GM12873 (cell line): ENCODE measurements around the gene DISP3.

Source experiments
- TF ChIP-seq, protein P1 (sequence below): IDR thresholded peaks from 2 replicates; pipeline ENCODE4 v1.5.1; 2012; ENCODE audit warnings: low read depth, mild to moderate bottlenecking, moderate library complexity, low read length, control low read depth; ENCODE audit not compliant: insufficient read depth; ENCODE audit errors: missing control alignments

DISP3 gene

GRCh38 chr1:11487196-11487751 is 8.3 kb downstream of the DISP3 start:
- TF ChIP-seq, protein P1, sequence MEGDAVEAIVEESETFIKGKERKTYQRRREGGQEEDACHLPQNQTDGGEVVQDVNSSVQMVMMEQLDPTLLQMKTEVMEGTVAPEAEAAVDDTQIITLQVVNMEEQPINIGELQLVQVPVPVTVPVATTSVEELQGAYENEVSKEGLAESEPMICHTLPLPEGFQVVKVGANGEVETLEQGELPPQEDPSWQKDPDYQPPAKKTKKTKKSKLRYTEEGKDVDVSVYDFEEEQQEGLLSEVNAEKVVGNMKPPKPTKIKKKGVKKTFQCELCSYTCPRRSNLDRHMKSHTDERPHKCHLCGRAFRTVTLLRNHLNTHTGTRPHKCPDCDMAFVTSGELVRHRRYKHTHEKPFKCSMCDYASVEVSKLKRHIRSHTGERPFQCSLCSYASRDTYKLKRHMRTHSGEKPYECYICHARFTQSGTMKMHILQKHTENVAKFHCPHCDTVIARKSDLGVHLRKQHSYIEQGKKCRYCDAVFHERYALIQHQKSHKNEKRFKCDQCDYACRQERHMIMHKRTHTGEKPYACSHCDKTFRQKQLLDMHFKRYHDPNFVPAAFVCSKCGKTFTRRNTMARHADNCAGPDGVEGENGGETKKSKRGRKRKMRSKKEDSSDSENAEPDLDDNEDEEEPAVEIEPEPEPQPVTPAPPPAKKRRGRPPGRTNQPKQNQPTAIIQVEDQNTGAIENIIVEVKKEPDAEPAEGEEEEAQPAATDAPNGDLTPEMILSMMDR: no peak

DNA sequence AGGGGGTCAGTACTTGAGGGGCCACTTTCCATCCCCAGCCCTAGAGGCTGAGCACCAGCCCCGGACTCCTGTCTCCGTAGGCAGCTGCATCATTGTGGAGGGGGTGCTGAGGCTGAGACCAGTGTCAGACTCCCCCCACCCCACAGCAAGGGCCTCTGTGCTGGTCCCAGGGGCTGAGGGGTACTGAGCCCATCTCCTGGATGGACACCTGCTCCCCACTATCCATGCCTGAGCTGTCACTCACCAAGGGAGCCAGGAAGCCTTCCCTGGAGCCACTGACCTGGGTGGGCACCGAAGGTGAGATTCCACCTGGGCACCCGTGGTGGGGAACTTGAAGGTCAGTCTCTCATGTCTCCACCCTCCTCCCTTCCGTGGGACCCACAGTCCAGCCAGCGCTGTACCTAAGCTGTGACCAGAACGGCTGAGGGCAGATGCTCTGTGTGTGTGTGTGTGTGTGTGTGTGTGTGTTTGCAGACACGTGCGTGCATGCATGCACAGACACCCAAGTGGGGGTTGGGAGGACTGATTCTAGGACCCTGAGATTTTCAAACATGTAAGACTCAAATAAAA is 9.3 kb downstream of the DISP3 start:
- TF ChIP-seq, protein P1: no peak

DNA sequence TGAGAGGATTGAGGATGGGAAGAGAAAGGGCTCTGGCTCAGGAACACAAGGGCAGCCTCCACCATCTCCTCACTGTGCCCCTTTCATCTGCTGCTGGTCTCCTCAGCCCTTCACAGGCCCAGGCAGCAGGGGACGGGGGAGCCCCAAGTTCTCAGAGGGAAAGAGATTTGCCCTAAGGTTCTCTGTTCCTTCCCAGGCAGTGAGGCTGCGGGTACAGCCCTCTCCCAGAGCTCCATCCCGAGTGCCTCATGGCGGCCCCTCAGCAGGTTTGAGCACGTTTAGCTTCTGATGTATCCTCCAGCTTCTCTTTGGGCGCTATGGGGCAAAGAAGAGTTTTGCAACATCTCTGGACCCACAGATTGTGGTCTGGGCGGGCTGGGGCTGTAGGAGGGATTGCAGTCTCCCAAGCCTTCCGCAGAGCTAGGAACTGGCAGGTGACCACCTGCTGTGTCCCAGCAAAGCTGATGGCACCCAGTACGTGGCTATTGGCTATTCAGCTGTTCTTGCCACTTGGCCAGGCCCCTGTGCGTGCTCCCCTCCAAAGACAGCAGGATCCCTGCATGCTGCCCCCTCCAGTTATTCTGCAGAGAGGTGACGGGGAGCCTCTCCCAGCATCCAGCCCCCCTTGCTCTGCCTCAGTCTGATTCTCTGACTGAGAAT is 10.1 kb downstream of the DISP3 start:
- TF ChIP-seq, protein P1: no peak

DNA sequence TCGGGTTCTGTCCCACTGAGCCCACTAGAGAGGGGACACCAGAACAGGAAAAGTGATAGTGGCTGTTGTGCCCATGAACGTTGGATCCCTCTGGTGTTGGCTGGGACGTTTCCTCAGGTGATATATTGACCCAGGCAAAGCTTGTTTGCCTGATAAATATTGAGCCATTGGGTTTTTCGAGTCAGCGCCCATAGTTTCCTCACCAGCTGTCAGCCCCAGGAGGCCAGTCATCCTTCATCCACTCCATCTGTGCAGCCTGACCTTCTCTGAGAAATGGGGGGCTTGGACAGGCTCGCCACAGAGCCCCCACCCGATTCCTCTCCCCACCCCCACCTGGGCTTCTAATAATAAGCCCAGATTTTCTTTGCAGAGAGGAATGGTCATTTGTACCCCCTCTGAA is 13.3 kb downstream of the DISP3 start:
- TF ChIP-seq, protein P1: no peak

- TF ChIP-seq, protein P1: no peak
Observed at GRCh38 chr1:11493972-11494655, 15.2 kb downstream of the DISP3 start.

DNA sequence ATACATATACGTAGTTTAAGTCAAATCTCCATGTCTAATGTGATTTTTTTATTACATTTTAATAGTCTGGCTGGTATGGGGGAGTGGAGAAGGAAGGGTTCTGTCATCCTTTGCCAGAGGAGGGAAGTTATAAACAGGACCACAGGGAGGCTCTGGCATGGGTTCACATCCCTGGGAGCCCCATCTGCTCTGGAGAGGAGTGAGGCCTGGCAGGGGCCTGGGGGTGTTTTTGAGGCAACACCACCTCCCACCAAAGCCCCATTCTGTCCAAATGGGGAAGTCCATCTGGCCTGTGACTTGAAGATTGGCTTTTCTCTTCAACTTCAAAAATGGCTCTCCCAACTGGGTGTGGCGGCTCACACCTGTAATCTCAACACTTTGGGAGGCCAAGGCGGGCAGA is 15.8 kb downstream of the DISP3 start:
- TF ChIP-seq, protein P1: no peak

- TF ChIP-seq, protein P1: no peak
Observed at GRCh38 chr1:11495579-11495978, 16.6 kb downstream of the DISP3 start.
